IPS DF 19.7 (cell line): Measurements from ENCODE around the gene MN1.
"Not testable (repeated sequence)": the region's sequence is repeated elsewhere in the genome, so short reads cannot be mapped to it uniquely, and the experiment has no call there.

Source experiments
- DNase-seq: peaks from one replicate; pipeline ENCODE4 v3.0.0-alpha.2; 2013; ENCODE audit warnings: low read depth, low spot score

Gene MN1

GRCh38 chr22:27761665-27762064, 39.9 kb downstream of the MN1 start:
- no peak for DNase-seq

GRCh38 chr22:27761000-27761399, 40.6 kb downstream of the MN1 start:
- no peak for DNase-seq

GRCh38 chr22:27760474-27760873, 41.1 kb downstream of the MN1 start:
- DNase-seq, result no peak

- DNase-seq, result no peak
Measured at GRCh38 chr22:27757928-27758525, 43.5 kb downstream of the MN1 start.

- DNase-seq, result no peak
Measured at GRCh38 chr22:27756212-27756660, 45.3 kb downstream of the MN1 start.

- DNase-seq, result no peak
Measured at GRCh38 chr22:27755521-27756211, 45.9 kb downstream of the MN1 start.

- DNase-seq, result no peak
Measured at GRCh38 chr22:27754888-27755480, 46.6 kb downstream of the MN1 start.

GRCh38 chr22:27754247-27754887, 47.2 kb downstream of the MN1 start:
- no peak for DNase-seq

GRCh38 chr22:27752771-27753170, 48.8 kb downstream of the MN1 start:
- DNase-seq, result no peak

- DNase-seq, result no peak
Measured at GRCh38 chr22:27752141-27752540, 49.4 kb downstream of the MN1 start.

GRCh38 chr22:27751277-27752070, 50.1 kb downstream of the MN1 start:
- DNase-seq, result no peak

GRCh38 chr22:27750584-27751265, 50.8 kb downstream of the MN1 start:
- no peak for DNase-seq

- DNase-seq, result no peak
Measured at GRCh38 chr22:27749597-27750225, 51.8 kb downstream of the MN1 start.

GRCh38 chr22:27748751-27749191, 52.8 kb downstream of the MN1 start:
- no peak for DNase-seq

GRCh38 chr22:27748349-27748748, 53.2 kb downstream of the MN1 start:
- DNase-seq, result no peak

- DNase-seq, result no peak
Measured at GRCh38 chr22:27747396-27748221, 53.9 kb downstream of the MN1 start.

- no peak for DNase-seq
Measured at GRCh38 chr22:27746918-27747317, 54.6 kb downstream of the MN1 start.

GRCh38 chr22:27745809-27746208, 55.7 kb downstream of the MN1 start:
- DNase-seq, result no peak

GRCh38 chr22:27745154-27745553, 56.4 kb downstream of the MN1 start:
- no peak for DNase-seq

- not testable (repeated sequence) for DNase-seq
Measured at GRCh38 chr22:27744078-27744477, 57.5 kb downstream of the MN1 start.
